WTC11 (cell line): Measurements from ENCODE around the gene CAMK1. TPM values are rescaled to one million over a fixed set of nuclear protein-coding genes. Genes with fewer than 3 reads are reported as not detected.

Source experiments
- ATAC-seq: fragments of 200-7000 bp; cut with Tn5 transposase; 2 replicates; pipeline ENCODE4 v1.10.0; 2021; ENCODE audit warnings: mild to moderate bottlenecking, moderate library complexity
- CTCF ChIA-PET: fragments of 300-600 bp; sonication (Branson Sonifier 250); formaldehyde crosslinking; loops from one replicate; lab custom pipeline; 2021; ENCODE audit warnings: antibody characterized with exemption; lab: Charles Lee
- POLR2A ChIA-PET: fragments of 350-600 bp; sonication (Branson Sonifier 250); formaldehyde crosslinking; loops from one replicate; lab custom pipeline; 2021; ENCODE audit warnings: antibody characterized with exemption; lab: Charles Lee
- DNase-seq: peaks from one replicate; pipeline ENCODE4 v3.0.0; 2021; ENCODE audit warnings: low spot score
- H3K27ac Mint-ChIP-seq: 2 replicates; pipeline ENCODE4 v1.8.0; 2021; ENCODE audit warnings: mixed read lengths
- H3K27me3 Mint-ChIP-seq: 2 replicates; pipeline ENCODE4 v1.8.0; 2021; ENCODE audit warnings: low read depth, mild to moderate bottlenecking, moderate library complexity, mixed read lengths
- H3K36me3 Mint-ChIP-seq: 2 replicates; pipeline ENCODE4 v1.8.0; 2021; ENCODE audit warnings: mixed read lengths
- H3K4me1 Mint-ChIP-seq: 2 replicates; pipeline ENCODE4 v1.8.0; 2022; ENCODE audit warnings: mixed read lengths
- H3K4me3 Mint-ChIP-seq: 2 replicates; pipeline ENCODE4 v1.8.0; 2021; ENCODE audit warnings: mild to moderate bottlenecking, moderate library complexity, mixed read lengths
- H3K9me3 Mint-ChIP-seq: 2 replicates; pipeline ENCODE4 v1.8.0; 2021; ENCODE audit warnings: mixed read lengths
- ESRRA ChIP-seq: sonication (generic); formaldehyde crosslinking; IDR thresholded peaks from 2 replicates; pipeline ENCODE4 v1.8.1; 2022; ENCODE audit warnings: mild to moderate bottlenecking, missing genetic modification reagents, borderline replicate concordance
- IRF2 ChIP-seq: sonication (generic); formaldehyde crosslinking; IDR thresholded peaks from 2 replicates; pipeline ENCODE4 v1.8.0; 2022; ENCODE audit warnings: low read depth, missing genetic modification reagents, borderline replicate concordance
- JAZF1 ChIP-seq: fragments of 250-450 bp; sonication (Bioruptor Pico); IDR thresholded peaks from 2 replicates; pipeline ENCODE4 v1.9.0; 2021; ENCODE audit warnings: moderate library complexity, mild to moderate bottlenecking, inconsistent platforms
- NFYB ChIP-seq: sonication (generic); formaldehyde crosslinking; conservative IDR thresholded peaks from 2 replicates; pipeline ENCODE4 v1.8.0; 2022; ENCODE audit warnings: low read depth, missing genetic modification reagents
- NR3C1 ChIP-seq: sonication (generic); formaldehyde crosslinking; conservative IDR thresholded peaks from 2 replicates; pipeline ENCODE4 v1.8.1; 2023; ENCODE audit warnings: low read depth, mild to moderate bottlenecking, missing genetic modification reagents
- ZNF671 ChIP-seq: fragments of 250-450 bp; sonication (Bioruptor Pico); IDR thresholded peaks from 2 replicates; pipeline ENCODE4 v1.8.0; 2021; ENCODE audit warnings: mild to moderate bottlenecking
- total RNA-seq: library from RNA; stranded (reverse); gene quantifications from 3 replicates; pipeline ENCODE4 v1.2.3, GENCODE V29; 2021
- TF ChIP-seq, protein P1 (sequence below): sonication (generic); formaldehyde crosslinking; IDR thresholded peaks from 2 replicates; pipeline ENCODE4 v1.8.0; 2022; ENCODE audit warnings: missing genetic modification reagents
- TF ChIP-seq, protein P2 (sequence below): sonication (generic); formaldehyde crosslinking; IDR thresholded peaks from 2 replicates; pipeline ENCODE4 v1.8.1; 2023; ENCODE audit warnings: mild to moderate bottlenecking, missing genetic modification reagents, borderline replicate concordance
- TF ChIP-seq, protein P3 (sequence below): sonication (generic); formaldehyde crosslinking; IDR thresholded peaks from 2 replicates; pipeline ENCODE4 v1.8.1; 2023; ENCODE audit warnings: mild to moderate bottlenecking, missing genetic modification reagents
- TF ChIP-seq, protein P4 (sequence below): sonication (generic); formaldehyde crosslinking; IDR thresholded peaks from 2 replicates; pipeline ENCODE4 v1.8.0; 2022; ENCODE audit warnings: mild to moderate bottlenecking, missing genetic modification reagents
- TF ChIP-seq, protein P5 (sequence below): sonication (generic); formaldehyde crosslinking; IDR thresholded peaks from 2 replicates; pipeline ENCODE4 v1.8.1; 2022; ENCODE audit warnings: missing genetic modification reagents, borderline replicate concordance
- TF ChIP-seq, protein P6 (sequence below): fragments of 250-450 bp; sonication (Bioruptor Pico); IDR thresholded peaks from 2 replicates; pipeline ENCODE4 v1.8.0; 2021; ENCODE audit warnings: mild to moderate bottlenecking
- TF ChIP-seq, protein P7 (sequence below): sonication (generic); formaldehyde crosslinking; IDR thresholded peaks from 2 replicates; pipeline ENCODE4 v1.8.1; 2022; ENCODE audit warnings: low read depth, missing genetic modification reagents, borderline replicate concordance

CAMK1 gene
- total RNA-seq, 1 experiment from 2014 or later: 3.1 TPM

DNA sequence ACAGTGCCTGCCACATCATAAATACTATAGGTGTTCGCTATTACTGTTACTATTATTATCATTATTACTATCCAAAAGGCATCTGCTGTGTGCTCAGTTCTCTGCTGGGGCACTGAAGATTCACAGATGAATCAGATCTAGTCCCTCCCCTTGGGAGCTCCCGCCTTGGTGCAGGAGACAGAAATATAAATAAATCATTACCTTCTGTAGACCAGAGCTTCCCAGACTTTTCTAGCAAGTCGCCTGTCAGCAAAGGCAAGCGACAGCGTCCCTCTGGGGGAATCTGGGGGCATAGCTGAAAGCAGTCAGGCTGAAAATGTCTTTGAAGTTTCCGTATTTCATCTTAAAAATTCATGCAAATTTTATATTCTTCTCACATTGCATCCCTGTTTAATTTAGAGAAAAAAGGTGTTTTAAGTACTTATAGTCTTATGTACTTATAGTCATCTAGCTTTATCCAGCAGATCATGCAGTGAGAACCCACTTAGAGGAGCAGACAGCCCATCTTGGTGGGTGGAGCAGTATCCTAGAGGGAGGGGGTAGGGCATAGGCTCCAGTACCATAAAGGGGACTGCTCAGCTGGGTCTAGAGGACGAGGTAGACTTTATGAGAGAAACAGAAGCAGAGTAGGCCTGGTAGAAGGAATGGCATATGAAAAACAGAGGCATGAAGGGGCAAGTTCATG is 48.6 kb downstream of the CAMK1 start (continued):
- TF ChIP-seq, protein P1, sequence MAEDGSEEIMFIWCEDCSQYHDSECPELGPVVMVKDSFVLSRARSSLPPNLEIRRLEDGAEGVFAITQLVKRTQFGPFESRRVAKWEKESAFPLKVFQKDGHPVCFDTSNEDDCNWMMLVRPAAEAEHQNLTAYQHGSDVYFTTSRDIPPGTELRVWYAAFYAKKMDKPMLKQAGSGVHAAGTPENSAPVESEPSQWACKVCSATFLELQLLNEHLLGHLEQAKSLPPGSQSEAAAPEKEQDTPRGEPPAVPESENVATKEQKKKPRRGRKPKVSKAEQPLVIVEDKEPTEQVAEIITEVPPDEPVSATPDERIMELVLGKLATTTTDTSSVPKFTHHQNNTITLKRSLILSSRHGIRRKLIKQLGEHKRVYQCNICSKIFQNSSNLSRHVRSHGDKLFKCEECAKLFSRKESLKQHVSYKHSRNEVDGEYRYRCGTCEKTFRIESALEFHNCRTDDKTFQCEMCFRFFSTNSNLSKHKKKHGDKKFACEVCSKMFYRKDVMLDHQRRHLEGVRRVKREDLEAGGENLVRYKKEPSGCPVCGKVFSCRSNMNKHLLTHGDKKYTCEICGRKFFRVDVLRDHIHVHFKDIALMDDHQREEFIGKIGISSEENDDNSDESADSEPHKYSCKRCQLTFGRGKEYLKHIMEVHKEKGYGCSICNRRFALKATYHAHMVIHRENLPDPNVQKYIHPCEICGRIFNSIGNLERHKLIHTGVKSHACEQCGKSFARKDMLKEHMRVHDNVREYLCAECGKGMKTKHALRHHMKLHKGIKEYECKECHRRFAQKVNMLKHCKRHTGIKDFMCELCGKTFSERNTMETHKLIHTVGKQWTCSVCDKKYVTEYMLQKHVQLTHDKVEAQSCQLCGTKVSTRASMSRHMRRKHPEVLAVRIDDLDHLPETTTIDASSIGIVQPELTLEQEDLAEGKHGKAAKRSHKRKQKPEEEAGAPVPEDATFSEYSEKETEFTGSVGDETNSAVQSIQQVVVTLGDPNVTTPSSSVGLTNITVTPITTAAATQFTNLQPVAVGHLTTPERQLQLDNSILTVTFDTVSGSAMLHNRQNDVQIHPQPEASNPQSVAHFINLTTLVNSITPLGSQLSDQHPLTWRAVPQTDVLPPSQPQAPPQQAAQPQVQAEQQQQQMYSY (CRISPR knock-in tag): no peak

DNA sequence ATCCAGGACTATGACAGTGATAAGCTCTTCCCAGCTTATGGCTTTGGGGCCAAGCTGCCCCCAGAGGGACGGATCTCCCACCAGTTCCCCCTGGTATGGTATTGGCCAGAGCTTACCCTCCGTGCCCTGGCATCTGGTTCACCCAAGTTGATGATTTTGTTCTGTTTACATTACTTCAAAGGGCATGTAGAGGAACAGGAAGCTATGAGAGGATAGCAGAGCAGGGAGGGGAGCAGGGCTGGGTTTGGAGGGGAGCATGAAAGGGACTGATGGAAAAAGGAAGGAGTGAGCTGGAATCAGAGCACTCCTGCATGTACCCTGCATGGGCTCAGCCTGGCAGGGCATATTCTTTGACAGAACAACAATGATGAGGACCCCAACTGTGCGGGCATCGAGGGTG is 51.6 kb downstream of the CAMK1 start:
- DNase-seq: no peak
- Mint-ChIP-seq H3K27ac (no peak overlapping the region), H3K9me3 (no peaks in the 10 kb centered on the region), H3K27me3 (peaks cover 14% of the 10 kb centered on the region), H3K4me3 (no peak overlapping the region), H3K4me1 (peaks cover 5% of the 10 kb centered on the region; the same call in 1 of the 2 replicates), H3K36me3 (no peaks in the 10 kb centered on the region)
- no peak for ATAC-seq
- ChIA-PET CTCF (interaction anchor here (1.5 to 5.1 kb wide), 2 partner anchors 9 to 214 kb away, joined by 5 to 60 read pairs; no protein-coding TSS in a partner anchor), POLR2A (interaction anchor here (0.8 kb wide), 1 partner anchor 9 kb away, joined by 3 read pairs; no protein-coding TSS in a partner anchor)
- TF ChIP-seq, protein P2, sequence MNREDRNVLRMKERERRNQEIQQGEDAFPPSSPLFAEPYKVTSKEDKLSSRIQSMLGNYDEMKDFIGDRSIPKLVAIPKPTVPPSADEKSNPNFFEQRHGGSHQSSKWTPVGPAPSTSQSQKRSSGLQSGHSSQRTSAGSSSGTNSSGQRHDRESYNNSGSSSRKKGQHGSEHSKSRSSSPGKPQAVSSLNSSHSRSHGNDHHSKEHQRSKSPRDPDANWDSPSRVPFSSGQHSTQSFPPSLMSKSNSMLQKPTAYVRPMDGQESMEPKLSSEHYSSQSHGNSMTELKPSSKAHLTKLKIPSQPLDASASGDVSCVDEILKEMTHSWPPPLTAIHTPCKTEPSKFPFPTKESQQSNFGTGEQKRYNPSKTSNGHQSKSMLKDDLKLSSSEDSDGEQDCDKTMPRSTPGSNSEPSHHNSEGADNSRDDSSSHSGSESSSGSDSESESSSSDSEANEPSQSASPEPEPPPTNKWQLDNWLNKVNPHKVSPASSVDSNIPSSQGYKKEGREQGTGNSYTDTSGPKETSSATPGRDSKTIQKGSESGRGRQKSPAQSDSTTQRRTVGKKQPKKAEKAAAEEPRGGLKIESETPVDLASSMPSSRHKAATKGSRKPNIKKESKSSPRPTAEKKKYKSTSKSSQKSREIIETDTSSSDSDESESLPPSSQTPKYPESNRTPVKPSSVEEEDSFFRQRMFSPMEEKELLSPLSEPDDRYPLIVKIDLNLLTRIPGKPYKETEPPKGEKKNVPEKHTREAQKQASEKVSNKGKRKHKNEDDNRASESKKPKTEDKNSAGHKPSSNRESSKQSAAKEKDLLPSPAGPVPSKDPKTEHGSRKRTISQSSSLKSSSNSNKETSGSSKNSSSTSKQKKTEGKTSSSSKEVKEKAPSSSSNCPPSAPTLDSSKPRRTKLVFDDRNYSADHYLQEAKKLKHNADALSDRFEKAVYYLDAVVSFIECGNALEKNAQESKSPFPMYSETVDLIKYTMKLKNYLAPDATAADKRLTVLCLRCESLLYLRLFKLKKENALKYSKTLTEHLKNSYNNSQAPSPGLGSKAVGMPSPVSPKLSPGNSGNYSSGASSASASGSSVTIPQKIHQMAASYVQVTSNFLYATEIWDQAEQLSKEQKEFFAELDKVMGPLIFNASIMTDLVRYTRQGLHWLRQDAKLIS: no peak
- no peak for TF ChIP-seq ESRRA (CRISPR knock-in tag)
- TF ChIP-seq, protein P3, sequence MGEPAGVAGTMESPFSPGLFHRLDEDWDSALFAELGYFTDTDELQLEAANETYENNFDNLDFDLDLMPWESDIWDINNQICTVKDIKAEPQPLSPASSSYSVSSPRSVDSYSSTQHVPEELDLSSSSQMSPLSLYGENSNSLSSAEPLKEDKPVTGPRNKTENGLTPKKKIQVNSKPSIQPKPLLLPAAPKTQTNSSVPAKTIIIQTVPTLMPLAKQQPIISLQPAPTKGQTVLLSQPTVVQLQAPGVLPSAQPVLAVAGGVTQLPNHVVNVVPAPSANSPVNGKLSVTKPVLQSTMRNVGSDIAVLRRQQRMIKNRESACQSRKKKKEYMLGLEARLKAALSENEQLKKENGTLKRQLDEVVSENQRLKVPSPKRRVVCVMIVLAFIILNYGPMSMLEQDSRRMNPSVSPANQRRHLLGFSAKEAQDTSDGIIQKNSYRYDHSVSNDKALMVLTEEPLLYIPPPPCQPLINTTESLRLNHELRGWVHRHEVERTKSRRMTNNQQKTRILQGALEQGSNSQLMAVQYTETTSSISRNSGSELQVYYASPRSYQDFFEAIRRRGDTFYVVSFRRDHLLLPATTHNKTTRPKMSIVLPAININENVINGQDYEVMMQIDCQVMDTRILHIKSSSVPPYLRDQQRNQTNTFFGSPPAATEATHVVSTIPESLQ: no peak
- no peak for TF ChIP-seq NR3C1 (CRISPR knock-in tag)

DNA sequence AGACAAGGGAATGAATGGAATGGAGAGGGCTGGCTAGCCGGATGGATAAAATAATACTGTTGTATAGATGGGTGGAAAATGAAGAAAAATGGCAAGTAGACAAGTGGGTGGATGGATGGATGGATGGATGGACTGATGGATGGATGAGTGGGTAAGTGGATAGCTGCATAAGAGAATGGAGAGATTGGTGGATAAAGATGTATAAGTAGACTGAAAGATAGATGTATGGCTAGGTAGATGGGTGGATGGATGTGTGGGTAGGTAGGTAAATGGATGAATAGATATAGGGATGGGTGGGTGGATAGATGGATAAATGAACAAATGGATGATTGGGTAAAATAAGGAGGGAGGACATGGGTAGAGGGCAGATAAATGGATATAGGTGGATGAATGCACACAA is 52.2 kb downstream of the CAMK1 start:
- Mint-ChIP-seq H3K27ac (no peak overlapping the region), H3K27me3 (peaks cover 17% of the 10 kb centered on the region), H3K36me3 (no peaks in the 10 kb centered on the region), H3K4me3 (no peak overlapping the region), H3K9me3 (no peaks in the 10 kb centered on the region)
- POLR2A ChIA-PET: no interaction called here
- no peak for ATAC-seq
- TF ChIP-seq NFYB (CRISPR knock-in tag) (no peak), IRF2 (CRISPR knock-in tag) (no peak), ZNF671 (CRISPR knock-in tag) (no peak), JAZF1 (CRISPR knock-in tag) (no peak)
- TF ChIP-seq, protein P4, sequence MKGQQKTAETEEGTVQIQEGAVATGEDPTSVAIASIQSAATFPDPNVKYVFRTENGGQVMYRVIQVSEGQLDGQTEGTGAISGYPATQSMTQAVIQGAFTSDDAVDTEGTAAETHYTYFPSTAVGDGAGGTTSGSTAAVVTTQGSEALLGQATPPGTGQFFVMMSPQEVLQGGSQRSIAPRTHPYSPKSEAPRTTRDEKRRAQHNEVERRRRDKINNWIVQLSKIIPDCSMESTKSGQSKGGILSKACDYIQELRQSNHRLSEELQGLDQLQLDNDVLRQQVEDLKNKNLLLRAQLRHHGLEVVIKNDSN (CRISPR knock-in tag): no peak
- TF ChIP-seq, protein P5, sequence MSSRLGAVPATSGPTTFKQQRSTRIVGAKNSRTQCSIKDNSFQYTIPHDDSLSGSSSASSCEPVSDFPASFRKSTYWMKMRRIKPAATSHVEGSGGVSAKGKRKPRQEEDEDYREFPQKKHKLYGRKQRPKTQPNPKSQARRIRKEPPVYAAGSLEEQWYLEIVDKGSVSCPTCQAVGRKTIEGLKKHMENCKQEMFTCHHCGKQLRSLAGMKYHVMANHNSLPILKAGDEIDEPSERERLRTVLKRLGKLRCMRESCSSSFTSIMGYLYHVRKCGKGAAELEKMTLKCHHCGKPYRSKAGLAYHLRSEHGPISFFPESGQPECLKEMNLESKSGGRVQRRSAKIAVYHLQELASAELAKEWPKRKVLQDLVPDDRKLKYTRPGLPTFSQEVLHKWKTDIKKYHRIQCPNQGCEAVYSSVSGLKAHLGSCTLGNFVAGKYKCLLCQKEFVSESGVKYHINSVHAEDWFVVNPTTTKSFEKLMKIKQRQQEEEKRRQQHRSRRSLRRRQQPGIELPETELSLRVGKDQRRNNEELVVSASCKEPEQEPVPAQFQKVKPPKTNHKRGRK (CRISPR knock-in tag): no peak
- TF ChIP-seq, protein P6, sequence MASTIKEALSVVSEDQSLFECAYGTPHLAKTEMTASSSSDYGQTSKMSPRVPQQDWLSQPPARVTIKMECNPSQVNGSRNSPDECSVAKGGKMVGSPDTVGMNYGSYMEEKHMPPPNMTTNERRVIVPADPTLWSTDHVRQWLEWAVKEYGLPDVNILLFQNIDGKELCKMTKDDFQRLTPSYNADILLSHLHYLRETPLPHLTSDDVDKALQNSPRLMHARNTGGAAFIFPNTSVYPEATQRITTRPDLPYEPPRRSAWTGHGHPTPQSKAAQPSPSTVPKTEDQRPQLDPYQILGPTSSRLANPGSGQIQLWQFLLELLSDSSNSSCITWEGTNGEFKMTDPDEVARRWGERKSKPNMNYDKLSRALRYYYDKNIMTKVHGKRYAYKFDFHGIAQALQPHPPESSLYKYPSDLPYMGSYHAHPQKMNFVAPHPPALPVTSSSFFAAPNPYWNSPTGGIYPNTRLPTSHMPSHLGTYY (CRISPR knock-in tag): no peak
- TF ChIP-seq, protein P7, sequence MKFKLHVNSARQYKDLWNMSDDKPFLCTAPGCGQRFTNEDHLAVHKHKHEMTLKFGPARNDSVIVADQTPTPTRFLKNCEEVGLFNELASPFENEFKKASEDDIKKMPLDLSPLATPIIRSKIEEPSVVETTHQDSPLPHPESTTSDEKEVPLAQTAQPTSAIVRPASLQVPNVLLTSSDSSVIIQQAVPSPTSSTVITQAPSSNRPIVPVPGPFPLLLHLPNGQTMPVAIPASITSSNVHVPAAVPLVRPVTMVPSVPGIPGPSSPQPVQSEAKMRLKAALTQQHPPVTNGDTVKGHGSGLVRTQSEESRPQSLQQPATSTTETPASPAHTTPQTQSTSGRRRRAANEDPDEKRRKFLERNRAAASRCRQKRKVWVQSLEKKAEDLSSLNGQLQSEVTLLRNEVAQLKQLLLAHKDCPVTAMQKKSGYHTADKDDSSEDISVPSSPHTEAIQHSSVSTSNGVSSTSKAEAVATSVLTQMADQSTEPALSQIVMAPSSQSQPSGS (CRISPR knock-in tag): no peak
- TF ChIP-seq, all 79 proteins: peak for 0
- peaks cover 5% of the 10 kb centered on the region; the same call in 1 of the 2 replicates for H3K4me1 Mint-ChIP-seq
- DNase-seq: no peak
- CTCF ChIA-PET: interaction anchor here (1.5 to 5.1 kb wide), 2 partner anchors 10 to 214 kb away, joined by 5 to 60 read pairs; no protein-coding TSS in a partner anchor
